ENCODE results near the gene CARMIL1.

Gene CARMIL1

DNA sequence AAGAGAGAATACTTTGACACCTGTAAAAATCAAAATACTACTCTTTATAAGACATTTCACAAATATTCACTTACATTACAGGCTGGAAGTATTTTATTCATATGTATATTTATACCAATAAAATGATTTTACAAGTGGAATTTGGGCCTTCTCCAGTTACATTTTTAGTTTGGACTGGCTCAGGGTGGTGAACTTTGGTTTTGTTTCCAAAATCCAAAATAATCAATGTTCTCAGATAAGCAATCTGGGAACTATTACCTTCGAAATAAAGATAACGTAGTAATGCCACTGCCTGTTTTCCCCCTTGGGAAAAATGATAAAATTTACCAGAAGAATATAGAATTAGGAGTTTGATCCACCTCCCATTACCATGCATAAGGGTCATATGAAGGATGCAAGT, 341.2 kb downstream of the CARMIL1 start:
- ATAC-seq = no peak
- TF ChIP-seq ESRRG (CRISPR knock-in tag; IDR thresholded peaks at IDR 0.05) (no peak), CSDC2 (CRISPR knock-in tag; IDR thresholded peaks at IDR 0.05) (no peak)

GRCh38 chr6:25623065-25623464, 343.9 kb downstream of the CARMIL1 start:
- ATAC-seq = no peak
- TF ChIP-seq CSRNP3 (CRISPR knock-in tag; IDR thresholded peaks at IDR 0.05) = no peak
- TF ChIP-seq SNAI2 (CRISPR knock-in tag; IDR thresholded peaks at IDR 0.05) = no peak
- no peak for TF ChIP-seq ZNF8 (CRISPR knock-in tag; IDR thresholded peaks at IDR 0.05)
- TF ChIP-seq ZNF70 (CRISPR knock-in tag; IDR thresholded peaks at IDR 0.05) = no peak
- TF ChIP-seq, protein P1, sequence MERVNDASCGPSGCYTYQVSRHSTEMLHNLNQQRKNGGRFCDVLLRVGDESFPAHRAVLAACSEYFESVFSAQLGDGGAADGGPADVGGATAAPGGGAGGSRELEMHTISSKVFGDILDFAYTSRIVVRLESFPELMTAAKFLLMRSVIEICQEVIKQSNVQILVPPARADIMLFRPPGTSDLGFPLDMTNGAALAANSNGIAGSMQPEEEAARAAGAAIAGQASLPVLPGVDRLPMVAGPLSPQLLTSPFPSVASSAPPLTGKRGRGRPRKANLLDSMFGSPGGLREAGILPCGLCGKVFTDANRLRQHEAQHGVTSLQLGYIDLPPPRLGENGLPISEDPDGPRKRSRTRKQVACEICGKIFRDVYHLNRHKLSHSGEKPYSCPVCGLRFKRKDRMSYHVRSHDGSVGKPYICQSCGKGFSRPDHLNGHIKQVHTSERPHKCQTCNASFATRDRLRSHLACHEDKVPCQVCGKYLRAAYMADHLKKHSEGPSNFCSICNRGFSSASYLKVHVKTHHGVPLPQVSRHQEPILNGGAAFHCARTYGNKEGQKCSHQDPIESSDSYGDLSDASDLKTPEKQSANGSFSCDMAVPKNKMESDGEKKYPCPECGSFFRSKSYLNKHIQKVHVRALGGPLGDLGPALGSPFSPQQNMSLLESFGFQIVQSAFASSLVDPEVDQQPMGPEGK (CRISPR knock-in tag; IDR thresholded peaks at IDR 0.05; ENCODE audit: borderline replicate concordance) = no peak
- no peak for TF ChIP-seq CSDC2 (CRISPR knock-in tag; IDR thresholded peaks at IDR 0.05)
- no peak for TF ChIP-seq BACH2 (CRISPR knock-in tag; IDR thresholded peaks at IDR 0.05; ENCODE audit: borderline replicate concordance)
- no peak for TF ChIP-seq OSR1 (CRISPR knock-in tag; IDR thresholded peaks at IDR 0.05)
- no peak for TF ChIP-seq TSHZ2 (CRISPR knock-in tag; IDR thresholded peaks at IDR 0.05)
- no peak for TF ChIP-seq POU6F1 (CRISPR knock-in tag; IDR thresholded peaks at IDR 0.05; ENCODE audit: borderline replicate concordance, low read depth)
- TF ChIP-seq CREB5 (CRISPR knock-in tag; IDR thresholded peaks at IDR 0.05; ENCODE audit: low read depth) = no peak
- no peak for TF ChIP-seq RARB (CRISPR knock-in tag; IDR thresholded peaks at IDR 0.05)
- no peak for TF ChIP-seq ESRRG (CRISPR knock-in tag; IDR thresholded peaks at IDR 0.05)
- no peak for TF ChIP-seq ZNF565 (CRISPR knock-in tag; conservative IDR thresholded peaks at IDR 0.05; ENCODE audit: low read depth)
- no peak for TF ChIP-seq ARNTL (CRISPR knock-in tag; IDR thresholded peaks at IDR 0.05; ENCODE audit: borderline replicate concordance, low read depth)
- no peak for TF ChIP-seq ZFP3 (CRISPR knock-in tag; IDR thresholded peaks at IDR 0.05)
- TF ChIP-seq ISL1 (CRISPR knock-in tag; IDR thresholded peaks at IDR 0.05) = no peak
- TF ChIP-seq TCF4 (CRISPR knock-in tag; IDR thresholded peaks at IDR 0.05; ENCODE audit: borderline replicate concordance) = no peak
- TF ChIP-seq ZFP30 (CRISPR knock-in tag; IDR thresholded peaks at IDR 0.05) = no peak

DNA sequence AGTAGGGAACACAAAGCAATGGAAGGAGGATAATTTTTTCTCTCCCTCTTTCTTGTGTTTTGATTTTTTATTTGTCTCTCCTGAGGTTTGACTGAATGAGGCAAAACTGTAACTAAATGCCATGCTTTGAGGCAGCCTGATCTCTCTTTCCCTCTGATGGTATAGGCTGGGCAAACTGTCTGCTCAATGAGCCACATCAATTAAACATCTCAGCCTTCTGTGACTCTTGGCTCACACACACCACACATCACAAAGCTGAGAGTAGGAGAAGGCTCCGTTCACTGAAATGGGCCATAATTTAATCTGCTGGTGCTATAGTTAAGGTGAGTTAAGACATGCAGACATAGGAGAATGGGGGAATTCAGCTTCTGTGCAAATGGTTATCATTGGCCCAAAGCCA, 344.7 kb downstream of the CARMIL1 start:
- no peak for ATAC-seq
- no peak for TF ChIP-seq ZFP30 (CRISPR knock-in tag; IDR thresholded peaks at IDR 0.05)
- TF ChIP-seq RARB (CRISPR knock-in tag; IDR thresholded peaks at IDR 0.05) = no peak
- TF ChIP-seq PPARA (CRISPR knock-in tag; IDR thresholded peaks at IDR 0.05; ENCODE audit: borderline replicate concordance) = no peak
- TF ChIP-seq CREB5 (CRISPR knock-in tag; IDR thresholded peaks at IDR 0.05; ENCODE audit: low read depth) = no peak
- TF ChIP-seq ZNF70 (CRISPR knock-in tag; IDR thresholded peaks at IDR 0.05) = no peak
- no peak for TF ChIP-seq ZNF565 (CRISPR knock-in tag; conservative IDR thresholded peaks at IDR 0.05; ENCODE audit: low read depth)
- TF ChIP-seq CSDC2 (CRISPR knock-in tag; IDR thresholded peaks at IDR 0.05) = no peak
- TF ChIP-seq, protein P1 (CRISPR knock-in tag; IDR thresholded peaks at IDR 0.05; ENCODE audit: borderline replicate concordance) = no peak
- no peak for TF ChIP-seq BACH2 (CRISPR knock-in tag; IDR thresholded peaks at IDR 0.05; ENCODE audit: borderline replicate concordance)
- TF ChIP-seq ZNF8 (CRISPR knock-in tag; IDR thresholded peaks at IDR 0.05) = no peak
- TF ChIP-seq CSRNP3 (CRISPR knock-in tag; IDR thresholded peaks at IDR 0.05) = no peak
- no peak for TF ChIP-seq OSR1 (CRISPR knock-in tag; IDR thresholded peaks at IDR 0.05)
- TF ChIP-seq ESRRG (CRISPR knock-in tag; IDR thresholded peaks at IDR 0.05) = no peak
- TF ChIP-seq TCF4 (CRISPR knock-in tag; IDR thresholded peaks at IDR 0.05; ENCODE audit: borderline replicate concordance) = no peak
- TF ChIP-seq GLIS3 (CRISPR knock-in tag; IDR thresholded peaks at IDR 0.05) = no peak
